Small intestine (tissue), 7 donors: Measurements from ENCODE around the gene NEK5. TPM values are rescaled to one million over a fixed set of nuclear protein-coding genes. Genes with fewer than 3 reads are reported as not detected.

Experiments used
- DNase-seq, 2 donors: peaks; one replicate each; pipeline versions ENCODE4 v3.0.0 to v3.0.0-alpha.2; 2013
- FAIRE-seq: peaks from 2 replicates; lab custom pipeline; 2012; peaks lifted over from hg19 to GRCh38; lab: Jason Lieb, UNC
- H3K27ac ChIP-seq, 3 donors: one replicate each; pipeline ENCODE4 v1.5.1; 2013; ENCODE audit warnings: low read length in 2 of 3, mild to moderate bottlenecking in 2 of 3, control low read depth in 1 of 3, inconsistent platforms in 1 of 3, low read depth in 1 of 3, moderate library complexity in 1 of 3
- H3K27me3 ChIP-seq, 3 donors: one replicate each; pipeline ENCODE4 v1.6.1; 2013; ENCODE audit warnings: low read length in 3 of 3, inconsistent platforms in 1 of 3; ENCODE audit not compliant: control insufficient read depth in 3 of 3, insufficient read depth in 3 of 3
- H3K36me3 ChIP-seq, 3 donors: one replicate each; pipeline ENCODE4 v1.6.1; 2013; ENCODE audit warnings: low read length in 3 of 3, inconsistent platforms in 1 of 3, low read depth in 1 of 3, mild to moderate bottlenecking in 1 of 3, moderate library complexity in 1 of 3; ENCODE audit not compliant: control insufficient read depth in 3 of 3, insufficient read depth in 2 of 3
- H3K4me1 ChIP-seq, 3 donors: one replicate each; pipeline ENCODE4 v1.6.1; 2013; ENCODE audit warnings: low read length in 2 of 3, inconsistent platforms in 1 of 3, low read depth in 1 of 3, mild to moderate bottlenecking in 1 of 3, moderate library complexity in 1 of 3; ENCODE audit not compliant: control insufficient read depth in 3 of 3, insufficient read depth in 2 of 3
- H3K4me3 ChIP-seq, 3 donors: one replicate each; pipeline ENCODE4 v1.5.1; 2013; ENCODE audit warnings: low read length in 3 of 3, control low read depth in 1 of 3, inconsistent platforms in 1 of 3, low read depth in 1 of 3, mild to moderate bottlenecking in 1 of 3, moderate library complexity in 1 of 3
- H3K9me3 ChIP-seq, 2 donors: one replicate each; pipeline ENCODE4 v1.6.1; 2013; ENCODE audit warnings: low read depth in 1 of 2, low read length in 1 of 2; ENCODE audit not compliant: control insufficient read depth in 2 of 2, insufficient read depth in 1 of 2
- WGBS, 3 donors: extraction: QIAGEN DNeasy Blood & Tissue Kit; methylation state at CpG; one replicate each; pipeline ENCODE4 v1.1.7; 2013; 5-methylcytosine and 5-hydroxymethylcytosine counted together
- polyA plus RNA-seq, 4 donors: library from polyadenylated mRNA; stranded (reverse) in 3 of 4; unstranded in 1 of 4; fragments of 200-250 nt in 3 of 4; fragments of 120-200 nt in 1 of 4; gene quantifications; one replicate each; pipeline versions ENCODE4 v1.2.1 to v1.2.3, GENCODE V29; 2013
- donor health status: healthy with polysubstance abuse.
- donor health status: control.
- donor health status: control.
- donor health status: Bipolar disorder and iron deficiency.
- donor health status: healthy.

The NEK5 gene
- polyA plus RNA-seq, 4 donors = 0.19 to 1.4 TPM; not detected in 2

- 2 to 3% (median 2%) methylated on average over 42 to 46 of the region's 46 CpGs for WGBS, 3 donors
- Histone ChIP-seq H3K27ac (peak within 1 kb of the TSS; percentile 80 to 90 (median 86)), H3K4me1 (peaks cover 0 to 18% (median 0%) of the 10 kb centered on the region in 3 donors), H3K27me3 (no peaks in the 10 kb centered on the region), H3K4me3 (peak within 1 kb of the TSS; percentile 82 to 99 (median 88)), H3K36me3 (peaks cover 0 to 8% (median under 1%) of the 10 kb centered on the region in 3 donors), H3K9me3 (no peaks in the 10 kb centered on the region)
- FAIRE-seq (no peak), DNase-seq (peak; percentile 59 to 63)
Observed at GRCh38 chr13:52010890-52011631, 117.8 kb downstream of the NEK5 start, which contains the start of gene ATP7B. Gene ATP7B (minus strand): TSS chr13:52011450. CDS start chr13:52011337, 113 bp downstream.

DNA sequence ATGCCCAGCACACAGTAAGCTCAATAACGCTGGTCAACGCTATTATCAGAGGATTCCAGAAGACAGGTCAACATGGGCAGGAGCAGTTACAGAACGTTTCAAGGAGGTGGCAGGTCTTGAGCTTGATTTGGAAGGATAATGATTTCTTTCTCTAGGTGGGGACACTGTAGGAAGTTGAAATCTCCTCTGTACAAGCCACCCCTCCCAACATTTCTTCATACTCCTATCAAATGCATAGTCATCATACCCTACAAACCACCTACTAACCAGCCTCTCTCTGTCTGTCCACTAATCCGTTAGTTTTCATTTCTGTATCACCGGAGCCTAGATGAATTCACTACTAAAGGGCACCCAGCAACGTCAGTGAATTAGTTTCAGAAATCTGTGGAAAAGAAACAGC is 118.9 kb downstream of the NEK5 start:
- FAIRE-seq = no peak

GRCh38 chr13:52006523-52007245 is 122.2 kb downstream of the NEK5 start:
- H3K9me3 ChIP-seq = no peaks in the 10 kb centered on the region
- WGBS, 3 donors = 46 to 69% (median 65%) methylated on average over 8 of the region's 8 CpGs
- H3K27ac ChIP-seq = peak overlapping the region; percentile 46 to 81 (median 50)
- FAIRE-seq = no peak
- peaks cover 0 to 50% (median 3%) of the 10 kb centered on the region in 3 donors for H3K4me1 ChIP-seq
- peak overlapping the region in 2 of 3 donors; percentile 31 to 32 for H3K4me3 ChIP-seq
- H3K27me3 ChIP-seq = no peaks in the 10 kb centered on the region
- peak; percentile 77 to 82 for DNase-seq
- peaks cover 0 to 6% (median 0%) of the 10 kb centered on the region in 3 donors for H3K36me3 ChIP-seq

More for the DNA sequence above, 118.9 kb downstream of the NEK5 start:
- Histone ChIP-seq H3K27me3 (no peaks in the 10 kb centered on the region), H3K27ac (no peak overlapping the region), H3K4me3 (peak overlapping the region in 2 of 3 donors; percentile 13 to 82), H3K36me3 (peaks cover 0 to 4% (median 0%) of the 10 kb centered on the region in 3 donors), H3K4me1 (peaks cover 0 to 25% (median 0%) of the 10 kb centered on the region in 3 donors), H3K9me3 (no peaks in the 10 kb centered on the region)
- WGBS, 3 donors = 33 to 57% (median 45%) methylated on average over 6 of the region's 6 CpGs
- DNase-seq = no peak

GRCh38 chr13:52005841-52006522 is 122.9 kb downstream of the NEK5 start:
- peak overlapping the region in 2 of 3 donors; percentile 31 to 32 for H3K4me3 ChIP-seq
- 47 to 72% (median 57%) methylated on average over 13 of the region's 13 CpGs for WGBS, 3 donors
- FAIRE-seq (no peak), DNase-seq (peak in 1 of 2 donors; percentile 56)
- H3K4me1 ChIP-seq = peaks cover 0 to 54% (median 3%) of the 10 kb centered on the region in 3 donors
- peaks cover 0 to 6% (median 0%) of the 10 kb centered on the region in 3 donors for H3K36me3 ChIP-seq
- peak overlapping the region; percentile 52 to 81 (median 65) for H3K27ac ChIP-seq
- H3K9me3 ChIP-seq = no peaks in the 10 kb centered on the region
- no peaks in the 10 kb centered on the region for H3K27me3 ChIP-seq

DNA sequence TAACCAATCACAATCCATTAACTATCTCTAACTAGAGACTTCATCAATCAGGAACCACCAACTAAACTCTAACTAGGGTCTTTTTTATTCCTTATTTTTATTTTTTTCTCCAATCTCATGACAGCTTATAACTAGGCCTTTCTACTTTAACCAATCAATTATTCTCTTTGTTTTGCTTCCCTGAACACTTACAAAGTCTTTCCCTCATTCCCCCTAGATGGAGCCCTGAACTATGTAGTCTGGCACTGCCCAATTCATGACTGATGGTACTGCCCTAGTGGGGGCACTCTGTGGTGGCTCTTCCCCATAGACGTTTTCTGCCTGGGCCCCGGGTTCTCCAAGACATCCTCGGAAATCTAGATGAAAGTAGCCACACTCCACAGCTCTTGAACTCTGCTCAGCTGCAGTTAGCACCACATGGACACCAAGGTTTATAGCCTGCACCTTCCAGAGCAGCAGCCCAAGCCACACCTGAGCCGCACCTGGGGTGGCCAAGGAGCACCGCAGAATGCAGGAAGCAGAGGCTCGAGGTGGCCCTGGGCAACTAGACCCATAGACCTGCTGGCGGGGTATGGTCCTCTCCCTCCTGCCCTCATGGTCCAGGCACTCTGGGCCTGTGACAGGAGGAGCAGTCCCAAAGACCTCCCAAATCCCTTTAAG is 124.2 kb downstream of the NEK5 start:
- Histone ChIP-seq H3K36me3 (peaks cover 0 to 6% (median 0%) of the 10 kb centered on the region in 3 donors), H3K9me3 (no peaks in the 10 kb centered on the region), H3K27ac (peak overlapping the region in 2 of 3 donors; percentile 39 to 65), H3K4me1 (peaks cover 0 to 66% (median 3%) of the 10 kb centered on the region in 3 donors), H3K27me3 (no peaks in the 10 kb centered on the region), H3K4me3 (peak overlapping the region in 1 of 3 donors; percentile 25)
- WGBS, 3 donors = 30 to 60% (median 50%) methylated on average over 7 of the region's 7 CpGs
- DNase-seq (peak; percentile 48 to 81), FAIRE-seq (no peak)

- H3K27ac ChIP-seq = peak overlapping the region in 1 of 3 donors; percentile 57
- H3K9me3 ChIP-seq = no peaks in the 10 kb centered on the region
- no peak overlapping the region for H3K4me3 ChIP-seq
- peaks cover 3 to 77% (median 5%) of the 10 kb centered on the region in 3 donors for H3K4me1 ChIP-seq
- peaks cover 0 to 6% (median 0%) of the 10 kb centered on the region in 3 donors for H3K36me3 ChIP-seq
- DNase-seq (peak; percentile 31 to 63), FAIRE-seq (no peak)
- WGBS, 3 donors = 34 to 68% (median 65%) methylated on average over 4 of the region's 4 CpGs
- no peaks in the 10 kb centered on the region for H3K27me3 ChIP-seq
Observed at GRCh38 chr13:52003541-52003940, 125.3 kb downstream of the NEK5 start.

DNA sequence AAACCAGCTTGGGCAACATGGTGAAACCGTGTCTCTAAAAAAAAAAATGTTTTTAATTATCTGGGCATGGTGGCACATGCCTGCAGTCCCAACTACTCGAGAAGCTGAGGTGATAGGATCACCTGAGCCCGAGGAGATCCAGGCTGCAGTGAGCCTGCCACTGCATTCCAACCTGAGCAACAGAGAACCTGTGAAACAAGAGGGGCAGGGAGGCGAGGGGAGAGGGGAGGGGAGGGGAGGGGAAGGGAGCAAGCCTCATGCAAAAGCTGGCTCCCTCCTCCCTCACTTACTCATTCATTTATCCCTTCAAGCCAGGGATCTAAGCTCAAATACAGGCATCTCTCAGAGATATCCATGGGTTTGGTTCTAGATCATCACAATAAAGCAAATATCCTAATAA is 126.5 kb downstream of the NEK5 start:
- Histone ChIP-seq H3K4me3 (no peak overlapping the region), H3K36me3 (peaks cover 0 to 6% (median 2%) of the 10 kb centered on the region in 3 donors), H3K4me1 (peaks cover 7 to 83% (median 7%) of the 10 kb centered on the region in 3 donors), H3K9me3 (no peaks in the 10 kb centered on the region), H3K27ac (peak overlapping the region in 1 of 3 donors; percentile 57), H3K27me3 (no peaks in the 10 kb centered on the region)
- FAIRE-seq = no peak
- WGBS, 3 donors = 68 to 78% (median 71%) methylated on average over 3 to 4 of the region's 4 CpGs
- DNase-seq = no peak
